MM.1S (cell line): ENCODE data around the gene DMBT1.

Experiments used
- DNase-seq: peaks from one replicate; pipeline ENCODE4 v3.0.0-alpha.2; 2015
- H2AFZ ChIP-seq: fragments of 300-600 bp; sonication (generic); 2 replicates; pipeline ENCODE4 v1.6.0; 2016; ENCODE audit warnings: antibody characterized with exemption, low read length
- H3F3A ChIP-seq: fragments of 300-600 bp; sonication (generic); 2 replicates; pipeline ENCODE4 v1.6.1; 2016; ENCODE audit warnings: mild to moderate bottlenecking, antibody characterized with exemption, low read length, moderate library complexity, mixed read lengths; ENCODE audit not compliant: insufficient read depth
- H3K27ac ChIP-seq: fragments of 300-600 bp; sonication (generic); 2 replicates; pipeline ENCODE4 v1.5.1; 2016; ENCODE audit warnings: mild to moderate bottlenecking, low read length
- H3K27me3 ChIP-seq: fragments of 300-600 bp; sonication (generic); replicated peaks from 2 replicates; pipeline ENCODE4 v1.6.0; 2016; ENCODE audit warnings: low read length; ENCODE audit not compliant: insufficient read depth
- H3K36me3 ChIP-seq: fragments of 300-600 bp; sonication (generic); replicated peaks from 2 replicates; pipeline ENCODE4 v1.6.1; 2016; ENCODE audit warnings: mild to moderate bottlenecking, low read length, mixed read lengths; ENCODE audit not compliant: insufficient read depth
- H3K4me1 ChIP-seq: fragments of 300-600 bp; sonication (generic); 2 replicates; pipeline ENCODE4 v1.6.1; 2016; ENCODE audit warnings: low read length, mixed read lengths
- H3K4me2 ChIP-seq: fragments of 300-600 bp; sonication (generic); 2 replicates; pipeline ENCODE4 v1.6.0; 2016; ENCODE audit warnings: low read depth, low read length
- H3K4me3 ChIP-seq: fragments of 300-600 bp; sonication (generic); 2 replicates; pipeline ENCODE4 v1.5.1; 2016; ENCODE audit warnings: low read length, mixed read lengths
- H3K79me2 ChIP-seq: fragments of 300-600 bp; sonication (generic); 2 replicates; pipeline ENCODE4 v1.6.1; 2016; ENCODE audit warnings: mixed run types, low read length, mixed read lengths
- H3K9ac ChIP-seq: fragments of 300-600 bp; sonication (generic); 2 replicates; pipeline ENCODE4 v1.6.1; 2016; ENCODE audit warnings: low read length, mixed read lengths
- H3K9me2 ChIP-seq: fragments of 300-600 bp; sonication (generic); replicated peaks from 2 replicates; pipeline ENCODE4 v1.6.1; 2016; ENCODE audit warnings: mild to moderate bottlenecking, low read length, mixed read lengths; ENCODE audit not compliant: insufficient read depth
- H3K9me3 ChIP-seq: fragments of 300-600 bp; sonication (generic); replicated peaks from 2 replicates; pipeline ENCODE4 v1.6.1; 2016; ENCODE audit warnings: mild to moderate bottlenecking, low read length, mixed read lengths; ENCODE audit not compliant: insufficient read depth
- H4K20me1 ChIP-seq: fragments of 300-600 bp; sonication (generic); 2 replicates; pipeline ENCODE4 v1.6.1; 2016; ENCODE audit warnings: mild to moderate bottlenecking, low read length, moderate library complexity, mixed read lengths; ENCODE audit not compliant: insufficient read depth
- CTCF ChIP-seq: fragments of 300-600 bp; sonication (generic); IDR thresholded peaks from 2 replicates; pipeline ENCODE4 v1.5.1; 2016; ENCODE audit warnings: antibody characterized with exemption, low read length, mixed read lengths
- EZH2 ChIP-seq: fragments of 300-600 bp; sonication (generic); optimal IDR thresholded peaks from 2 replicates; pipeline ENCODE3; 2017; ENCODE audit warnings: low read depth, mild to moderate bottlenecking, antibody characterized with exemption, low read length, mixed read lengths
- EZH2phosphoT487 ChIP-seq: fragments of 300-600 bp; sonication (generic); IDR thresholded peaks from 2 replicates; pipeline ENCODE4 v1.6.1; 2018; ENCODE audit warnings: antibody characterized with exemption, low read length

The DMBT1 gene

GRCh38 chr10:122558452-122558851 lies 2.1 kb upstream of the DMBT1 start:
- Histone ChIP-seq H3K27me3 (no peaks in the 10 kb centered on the region), H3F3A (no peaks in the 10 kb centered on the region), H3K9ac (no peak overlapping the region), H3K4me2 (no peak overlapping the region), H3K4me3 (no peak overlapping the region), H3K36me3 (no peaks in the 10 kb centered on the region), H3K9me3 (no peaks in the 10 kb centered on the region), H3K79me2 (no peaks in the 10 kb centered on the region), H3K9me2 (no peaks in the 10 kb centered on the region), H3K27ac (no peak overlapping the region), H2AFZ (no peak overlapping the region), H4K20me1 (no peaks in the 10 kb centered on the region), H3K4me1 (no peaks in the 10 kb centered on the region)
- no peak for DNase-seq
- TF ChIP-seq CTCF (no peak), EZH2phosphoT487 (no peak), EZH2 (no peak)

- H3K79me2 ChIP-seq: no peaks in the 10 kb centered on the region
- no peak overlapping the region for H2AFZ ChIP-seq
- no peak overlapping the region for H3K9ac ChIP-seq
- no peaks in the 10 kb centered on the region for H3K9me2 ChIP-seq
- H3K27ac ChIP-seq: no peak overlapping the region
- TF ChIP-seq EZH2 (no peak), EZH2phosphoT487 (no peak), CTCF (no peak)
- H3K4me1 ChIP-seq: no peaks in the 10 kb centered on the region
- H3K4me3 ChIP-seq: no peak overlapping the region
- H3F3A ChIP-seq: no peaks in the 10 kb centered on the region
- no peaks in the 10 kb centered on the region for H3K36me3 ChIP-seq
- no peak overlapping the region for H3K4me2 ChIP-seq
- DNase-seq: no peak
- no peaks in the 10 kb centered on the region for H3K27me3 ChIP-seq
- H4K20me1 ChIP-seq: no peaks in the 10 kb centered on the region
- no peaks in the 10 kb centered on the region for H3K9me3 ChIP-seq
Observed at GRCh38 chr10:122559228-122559627, 1.3 kb upstream of the DMBT1 start.

DNA sequence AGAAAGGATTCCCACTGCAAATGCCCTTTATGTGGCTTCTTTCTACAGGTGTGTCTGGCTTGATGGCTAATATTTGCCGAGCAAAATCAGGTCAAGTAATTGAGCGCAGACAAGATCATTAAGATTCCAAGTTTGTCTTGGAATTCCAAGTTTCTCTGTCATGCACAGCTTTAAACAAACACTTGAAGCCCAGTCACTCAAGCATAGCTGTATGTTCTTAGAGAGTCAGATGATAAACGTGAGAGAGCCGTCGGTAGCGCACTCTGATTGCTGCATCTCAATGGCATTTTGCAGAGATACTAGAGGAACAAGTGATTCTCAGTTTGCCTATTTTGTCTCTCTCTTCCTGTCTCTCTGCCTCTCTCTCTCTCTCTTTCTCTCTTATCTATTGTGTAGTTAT lies 658 bp downstream of the DMBT1 start:
- TF ChIP-seq EZH2: no peak
- no peak for TF ChIP-seq CTCF
- TF ChIP-seq EZH2phosphoT487: no peak
- Histone ChIP-seq H3K36me3 (no peaks in the 10 kb centered on the region), H3K9me2 (no peaks in the 10 kb centered on the region), H3K27ac (no peak overlapping the region), H3K27me3 (no peaks in the 10 kb centered on the region), H3K4me3 (no peak overlapping the region), H3K9ac (no peak overlapping the region), H2AFZ (no peak overlapping the region), H3F3A (no peaks in the 10 kb centered on the region), H3K9me3 (no peaks in the 10 kb centered on the region), H4K20me1 (no peaks in the 10 kb centered on the region), H3K79me2 (no peaks in the 10 kb centered on the region), H3K4me2 (no peak overlapping the region), H3K4me1 (no peaks in the 10 kb centered on the region)
- DNase-seq: no peak
